GM19468 (cell line): Measurements from ENCODE around the gene MTRFR.
"Not testable (repeated sequence)": the region's sequence is repeated elsewhere in the genome, so short reads cannot be mapped to it uniquely, and the experiment has no call there.

Experiments
- ATAC-seq: cut with Tn5 transposase; IDR thresholded peaks from one replicate; pipeline ENCODE4 v1.9.1; 2021; ENCODE audit warnings: mild to moderate bottlenecking, moderate library complexity, moderate number of reproducible peaks; ENCODE audit not compliant: unreplicated experiment; ENCODE audit errors: extremely low read depth

MTRFR gene

DNA sequence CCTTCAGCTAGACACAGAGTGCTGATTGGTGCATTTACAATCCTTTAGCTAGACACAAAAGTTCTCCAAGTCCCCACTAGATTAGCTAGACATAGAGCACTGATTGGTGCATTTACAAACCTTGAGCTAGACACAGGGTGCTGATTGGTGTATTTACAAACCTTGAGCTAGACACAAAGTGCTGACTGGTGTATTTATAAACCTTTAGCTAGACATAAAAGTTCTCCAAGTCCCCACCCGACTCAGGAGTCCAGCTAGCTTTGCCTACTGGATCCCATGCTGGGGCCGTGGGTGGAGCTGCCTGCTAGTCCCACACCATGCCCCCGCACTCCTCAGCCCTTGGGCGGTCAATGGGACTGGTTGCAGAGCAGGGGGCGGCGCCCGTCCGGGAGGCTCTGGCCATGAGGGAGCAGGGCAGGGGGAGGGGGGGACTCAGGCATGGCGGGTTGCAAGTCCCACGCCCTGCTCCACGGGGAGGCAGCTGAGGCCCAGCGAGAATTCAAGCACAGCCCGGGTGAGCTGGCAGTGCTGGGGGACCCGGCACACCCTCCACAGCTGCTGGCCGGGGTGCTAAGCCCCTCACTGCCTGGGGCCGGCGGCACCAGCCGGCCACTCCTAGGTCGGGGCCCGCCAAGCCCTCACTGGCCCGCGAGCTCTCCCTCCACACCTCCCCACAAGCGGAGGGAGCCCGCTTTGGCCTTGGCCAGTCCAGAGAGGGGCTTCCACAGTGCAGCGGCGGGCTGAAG is 15.9 kb downstream of the MTRFR start:
- ATAC-seq = not testable (repeated sequence)

DNA sequence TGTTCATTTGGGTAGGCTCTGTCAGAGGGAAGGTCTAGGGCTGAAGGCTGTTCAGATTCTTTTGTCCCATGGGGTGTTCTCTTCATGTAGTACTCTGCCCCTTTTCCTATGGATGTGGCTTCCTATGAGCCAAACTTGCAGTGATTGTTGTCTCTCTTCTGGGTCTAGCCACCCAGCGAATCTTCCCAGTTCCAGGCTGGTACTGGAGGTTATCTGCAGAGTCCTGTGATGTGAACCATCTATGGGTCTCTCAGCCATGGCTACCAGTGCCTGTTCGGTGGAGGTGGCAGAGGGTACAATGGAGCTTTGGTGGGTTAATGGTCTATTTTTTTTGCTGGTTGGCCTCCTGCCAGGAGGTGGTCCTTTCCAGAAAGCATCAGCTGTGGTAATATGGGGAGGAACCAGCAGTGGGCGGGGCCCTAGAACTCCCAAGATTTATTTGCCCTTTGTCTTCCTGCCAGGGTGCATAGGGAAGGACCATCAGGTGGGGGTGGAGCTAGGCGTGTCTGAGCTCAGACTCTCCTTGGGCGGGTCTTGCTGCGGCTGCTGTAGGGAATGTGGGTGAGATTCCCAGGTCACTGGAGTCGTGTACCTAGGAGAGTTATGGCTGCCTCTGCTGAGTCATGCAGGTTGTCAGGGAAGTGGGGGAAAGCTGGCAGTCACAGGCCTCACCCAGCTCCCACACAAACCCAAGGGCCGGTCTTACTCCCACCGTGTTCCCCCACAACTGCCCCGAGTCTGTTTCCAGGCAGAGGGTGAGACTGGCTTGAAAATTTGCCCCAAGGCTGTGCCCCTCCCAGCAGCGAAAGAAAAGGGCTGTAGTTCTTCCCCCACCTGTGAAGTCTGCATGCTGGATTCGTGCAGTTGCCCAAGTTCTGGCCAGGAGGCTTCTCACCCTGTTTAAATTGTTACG is 17.5 kb downstream of the MTRFR start:
- no peak for ATAC-seq

DNA sequence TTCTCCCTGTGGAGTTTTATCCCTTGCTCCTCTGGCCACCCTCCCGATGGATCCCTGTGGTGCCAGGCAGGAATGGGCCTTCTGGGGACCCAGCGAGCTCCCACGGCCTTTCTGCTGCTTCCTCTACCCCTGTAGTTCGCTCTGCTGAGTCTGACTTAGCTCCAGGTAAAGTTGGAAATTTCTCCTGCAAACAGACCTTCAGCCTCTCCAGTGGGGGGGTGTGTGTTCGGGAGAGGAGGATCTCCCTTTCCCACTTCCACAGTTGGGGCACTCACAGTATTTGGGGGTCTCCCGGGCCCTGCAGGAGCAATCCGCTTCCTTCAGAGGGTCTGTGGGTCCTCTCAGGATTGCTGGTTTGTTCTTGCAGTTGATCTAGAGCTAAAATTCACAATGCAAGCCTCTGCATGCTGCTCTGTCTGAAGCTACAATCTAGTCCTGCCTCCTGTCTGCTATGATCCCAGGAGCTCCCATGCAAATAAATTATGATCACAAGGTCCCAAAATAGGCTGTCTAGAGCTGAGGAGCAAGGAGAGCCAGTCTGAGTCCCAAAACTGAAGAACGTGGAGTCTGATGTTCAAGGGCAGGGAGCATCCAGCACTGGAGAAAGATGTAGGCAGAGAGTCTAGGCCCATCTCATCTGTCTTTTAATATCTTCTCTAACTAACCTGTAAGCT is 18.3 kb downstream of the MTRFR start:
- no peak for ATAC-seq

DNA sequence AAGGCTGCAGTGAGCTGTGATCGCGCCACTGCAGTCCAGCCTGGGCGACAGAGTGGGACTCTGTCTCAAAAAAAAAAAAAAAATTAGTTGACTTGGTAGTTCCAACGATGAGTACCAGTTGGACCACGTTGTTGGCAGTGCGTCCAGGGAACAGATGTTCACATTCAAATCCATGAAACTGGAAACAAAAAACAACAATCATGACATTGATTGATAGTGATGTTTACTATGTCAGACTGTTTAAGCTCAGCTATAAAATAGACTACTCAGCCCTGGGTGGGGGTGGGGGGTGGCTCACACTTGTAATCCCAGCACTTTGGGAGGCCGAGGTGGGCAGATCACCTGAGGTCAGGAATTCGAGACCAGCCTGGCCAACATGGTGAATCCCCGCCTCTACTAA is 19.1 kb downstream of the MTRFR start:
- ATAC-seq = not testable (repeated sequence)

DNA sequence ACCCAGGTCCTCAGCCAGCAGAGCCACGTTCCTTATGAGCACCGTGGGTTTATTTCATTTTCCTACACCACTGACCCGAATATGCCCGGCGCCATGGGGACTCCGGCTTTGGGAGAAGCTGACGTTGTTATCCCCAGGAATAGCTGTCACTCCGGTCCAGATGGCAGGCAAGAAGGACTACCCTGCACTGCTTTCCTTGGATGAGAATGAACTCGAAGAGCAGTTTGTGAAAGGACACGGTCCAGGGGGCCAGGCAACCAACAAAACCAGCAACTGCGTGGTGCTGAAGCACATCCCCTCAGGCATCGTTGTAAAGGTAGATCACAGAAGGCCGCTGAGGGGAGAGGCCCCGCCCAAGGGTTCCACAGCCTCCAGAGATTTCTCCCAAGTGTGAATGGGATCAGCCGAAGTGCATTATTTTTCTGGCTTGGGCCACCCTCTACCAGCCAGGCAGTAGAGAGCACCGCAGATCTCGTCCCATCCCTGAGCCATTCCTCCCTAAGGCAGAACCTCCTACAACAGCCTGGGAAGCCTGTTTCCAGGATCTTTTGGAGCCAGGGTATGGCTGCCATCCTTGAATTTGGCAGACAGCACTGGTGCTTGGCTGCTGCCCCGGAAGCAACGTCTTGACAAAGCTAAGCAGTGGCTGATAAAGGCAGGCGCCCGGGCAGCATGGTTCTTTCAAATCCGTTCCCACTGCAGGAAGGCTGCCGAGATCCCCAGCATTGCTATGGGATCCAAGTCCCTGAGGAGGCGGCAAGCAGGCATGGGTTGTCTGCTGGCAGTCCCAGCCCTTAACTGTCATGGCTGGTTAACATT is 20.6 kb downstream of the MTRFR start:
- no peak for ATAC-seq

DNA sequence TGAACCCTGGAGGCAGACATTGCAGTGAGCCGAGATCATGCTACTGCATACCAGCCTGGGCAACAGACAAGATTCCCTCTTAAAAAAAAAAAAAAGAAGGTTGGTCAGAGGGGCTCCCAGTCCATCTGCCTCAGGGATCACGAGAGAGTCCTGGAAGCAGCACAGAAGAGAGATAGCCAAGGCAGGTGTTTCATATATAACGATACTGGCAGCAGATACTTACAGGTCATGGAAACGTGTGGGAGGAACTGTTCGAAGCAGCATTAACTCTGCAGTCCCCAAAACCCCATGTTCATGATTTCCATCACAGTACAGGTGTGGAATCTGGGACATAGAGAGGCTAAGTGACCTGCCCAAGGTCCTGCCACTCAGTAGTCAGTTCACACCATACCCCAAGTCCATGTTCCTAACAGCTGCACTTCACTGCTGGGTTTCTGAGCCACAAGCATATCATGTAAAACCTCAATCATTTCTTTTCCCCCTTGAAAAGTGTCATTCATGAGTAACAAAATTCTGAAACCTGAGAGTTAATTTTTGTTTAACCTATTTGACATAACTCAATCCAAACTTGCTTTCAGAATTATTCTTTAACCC is 21.7 kb downstream of the MTRFR start:
- ATAC-seq = no peak

DNA sequence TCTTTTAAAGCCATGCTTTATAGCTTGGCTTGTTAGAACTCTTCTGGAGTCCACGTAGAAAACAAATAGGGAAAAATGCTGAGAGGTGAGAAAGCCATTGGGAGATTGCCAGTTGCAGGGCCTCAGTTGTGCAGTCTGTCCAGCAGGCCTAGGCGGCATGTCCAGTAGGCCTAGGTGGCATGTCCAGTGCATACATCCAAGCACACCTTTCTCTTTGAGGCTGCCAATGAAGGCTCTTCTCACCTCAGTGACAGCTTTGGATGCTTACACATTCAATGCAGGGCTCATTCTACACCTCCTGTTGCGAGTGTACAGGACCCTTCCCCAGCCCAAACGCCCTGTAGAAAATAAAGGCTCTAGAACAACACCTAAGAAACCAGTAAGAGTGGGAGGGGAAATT is 25.4 kb downstream of the MTRFR start:
- no peak for ATAC-seq

DNA sequence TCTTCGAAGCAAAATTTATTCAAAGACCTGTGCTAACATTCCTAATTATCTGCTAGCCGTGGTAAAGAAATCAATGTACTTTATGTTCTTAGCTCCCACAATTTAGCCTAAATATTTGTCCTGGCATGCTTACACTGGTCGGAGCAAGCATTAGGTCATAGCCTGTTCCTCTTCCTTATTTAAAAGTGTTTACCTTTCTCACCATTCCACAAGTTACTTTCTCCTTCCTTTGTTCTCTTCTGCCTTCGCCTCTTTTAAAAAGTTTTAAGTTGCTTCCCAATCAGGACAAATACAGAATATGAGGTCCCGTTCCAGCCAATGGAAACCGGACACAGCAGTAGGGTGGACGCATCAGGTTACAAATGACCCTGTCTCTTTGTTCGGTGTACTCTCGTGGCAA is 26.8 kb downstream of the MTRFR start:
- ATAC-seq = no peak

DNA sequence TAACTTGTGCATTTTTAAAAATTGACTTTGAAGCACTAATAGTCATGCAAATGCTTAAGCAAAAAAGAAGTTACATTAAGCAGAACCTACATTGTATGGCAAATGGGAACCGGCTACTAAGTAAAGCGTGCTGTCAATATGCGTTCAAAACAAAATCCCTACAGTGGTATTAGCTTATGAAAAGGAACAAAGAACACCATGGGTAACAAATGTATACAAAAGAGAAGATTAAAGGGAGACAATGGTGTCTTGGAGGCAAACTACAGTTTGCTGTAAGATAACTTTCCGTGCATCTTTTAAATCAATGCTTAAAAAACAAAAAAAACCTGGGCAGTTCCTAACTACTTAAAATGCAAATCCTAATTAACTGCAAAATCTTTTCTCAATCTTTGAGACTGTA is 28.0 kb downstream of the MTRFR start:
- ATAC-seq = no peak

DNA sequence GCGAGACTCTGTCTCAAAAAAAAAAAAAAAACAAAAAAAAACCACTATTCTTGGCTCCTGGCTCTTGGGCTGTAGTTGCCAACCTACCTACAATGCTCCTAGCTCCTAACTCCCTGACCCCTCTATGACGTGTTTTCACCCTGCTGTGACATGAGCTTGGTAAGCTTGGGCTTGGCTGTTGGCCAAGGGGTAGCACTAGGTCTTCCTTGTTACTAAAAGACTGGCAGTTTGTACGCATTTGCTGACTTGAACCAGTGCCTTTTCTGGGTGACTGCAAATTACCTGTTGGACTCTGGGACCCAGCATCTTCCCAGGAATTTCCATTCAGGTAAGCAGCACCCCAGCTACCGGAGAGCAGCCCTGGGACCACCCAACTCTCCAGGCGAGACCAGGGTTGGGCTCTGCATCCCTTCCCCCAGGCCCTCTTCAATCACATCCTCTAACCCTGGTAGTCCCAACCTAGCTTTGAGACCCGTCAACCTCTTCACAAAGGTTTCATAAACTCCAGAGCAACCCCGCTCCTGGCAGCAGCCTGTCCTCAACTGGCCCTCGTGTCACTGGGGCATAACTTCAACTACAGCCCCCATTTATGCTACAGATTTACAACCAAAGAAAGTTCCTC is 30.1 kb downstream of the MTRFR start:
- no peak for ATAC-seq

DNA sequence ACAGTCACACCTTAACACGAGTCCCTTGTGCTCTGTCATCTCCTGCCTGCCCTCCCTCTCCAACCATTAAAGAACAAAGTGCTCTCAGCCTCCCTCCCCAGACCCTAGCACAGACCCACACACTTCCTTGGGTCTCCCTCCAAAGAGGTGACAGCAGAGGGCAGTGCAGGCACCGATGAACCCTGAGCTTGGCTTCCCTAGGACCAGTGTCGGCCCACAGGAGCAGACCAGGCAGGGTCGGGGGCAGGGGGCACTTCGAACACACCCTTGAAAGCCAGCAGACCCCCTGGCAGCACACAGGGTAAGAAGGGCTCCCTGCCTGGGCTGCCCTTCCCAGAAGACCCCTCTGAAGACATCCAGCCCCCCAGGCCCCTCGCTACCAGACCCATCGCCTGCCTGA is 31.4 kb downstream of the MTRFR start:
- ATAC-seq = no peak

DNA sequence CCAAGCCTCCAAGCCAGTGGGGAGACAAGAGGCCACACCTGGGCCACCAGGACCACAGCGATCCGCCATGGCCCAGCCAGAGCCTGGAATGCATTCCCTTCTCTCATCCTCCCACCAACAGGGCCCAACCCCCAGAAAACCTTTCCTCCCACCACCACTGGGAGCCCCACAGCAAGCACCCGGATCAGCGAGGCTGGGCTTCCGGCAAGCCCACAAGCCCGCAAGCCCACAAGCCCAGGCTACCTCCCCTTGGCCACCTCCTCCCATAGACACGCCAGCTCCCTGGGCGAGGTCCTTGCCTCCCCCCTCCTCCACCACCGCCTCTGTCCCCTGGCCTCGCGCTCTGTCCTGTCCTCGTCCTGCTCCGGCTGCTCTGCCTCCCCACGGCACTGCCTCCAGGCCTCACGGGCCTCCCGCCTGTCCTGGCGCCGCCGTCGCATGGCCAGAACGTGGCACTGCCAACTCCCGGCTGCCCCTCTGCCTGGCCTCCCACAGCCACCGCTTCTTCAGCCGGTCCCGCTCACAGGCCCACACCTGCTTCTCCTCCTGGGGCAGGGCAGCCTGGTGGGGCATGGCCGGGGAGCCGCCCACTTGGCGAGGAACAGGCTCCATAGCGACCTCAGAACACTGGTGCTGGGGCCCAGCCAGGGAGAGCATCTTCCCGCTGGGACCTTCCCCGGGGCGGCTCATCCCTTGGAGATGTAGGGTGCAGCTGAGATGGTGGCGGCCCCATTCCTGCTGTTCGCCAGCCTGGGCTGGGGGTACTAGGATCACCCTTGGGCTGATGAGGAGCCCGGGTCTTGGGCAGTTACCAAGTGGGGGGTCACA is 32.8 kb downstream of the MTRFR start:
- no peak for ATAC-seq

DNA sequence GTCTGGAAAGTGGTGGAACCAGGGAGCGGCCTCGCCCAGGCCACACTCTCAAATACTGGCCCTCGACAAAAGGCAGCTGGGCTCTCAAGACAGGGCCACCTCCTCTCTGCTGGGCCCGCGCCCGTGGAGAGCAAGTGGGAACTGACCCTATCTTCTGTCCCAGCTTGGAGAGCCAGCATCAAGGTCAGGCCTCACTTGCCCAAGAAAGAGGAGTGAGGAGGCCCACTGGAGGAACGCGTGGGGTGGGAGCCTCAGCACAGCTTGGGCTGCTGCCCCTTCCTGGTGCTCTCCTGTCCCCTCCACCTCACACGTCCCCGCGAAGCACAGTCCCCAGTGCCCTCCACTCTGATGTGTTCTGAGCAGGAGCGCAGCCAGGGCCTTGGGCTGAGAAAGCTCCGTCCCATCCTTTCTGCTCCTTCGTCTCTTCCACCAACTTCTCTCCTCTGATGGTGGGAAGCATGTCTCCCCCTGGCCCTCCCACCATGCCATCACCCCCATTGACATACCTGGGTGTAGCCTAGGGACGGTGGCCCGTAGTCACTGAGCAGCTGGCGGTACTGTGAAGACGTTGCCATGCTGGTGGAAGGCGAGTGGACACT is 33.5 kb downstream of the MTRFR start:
- no peak for ATAC-seq

DNA sequence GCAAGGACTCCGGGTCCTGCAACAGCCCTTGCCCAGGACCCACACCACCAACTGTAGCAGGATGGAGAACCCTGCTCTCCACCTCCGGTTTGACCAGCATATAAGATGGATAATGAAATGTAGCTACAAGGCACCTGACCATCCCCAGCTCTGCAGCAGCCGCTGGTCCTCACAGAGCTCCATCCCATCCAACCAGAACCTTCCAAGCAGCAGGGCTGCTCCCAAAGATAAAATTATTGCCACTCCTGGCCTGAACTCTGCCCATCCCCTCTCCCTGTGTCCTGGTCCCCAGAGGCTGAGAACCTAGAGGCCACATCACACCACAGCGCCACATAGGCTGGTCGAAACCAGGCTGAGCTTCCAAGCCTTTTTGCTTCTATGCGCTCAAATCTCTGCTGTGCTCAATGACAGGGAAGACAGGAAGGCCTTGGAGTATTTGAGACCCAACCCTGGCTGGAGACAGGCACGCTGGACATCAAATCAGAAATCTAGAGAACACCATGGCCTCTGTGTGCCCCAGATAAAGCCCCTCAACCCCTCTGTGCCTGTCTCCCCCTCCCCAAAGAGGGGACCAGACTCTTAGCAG is 34.2 kb downstream of the MTRFR start:
- ATAC-seq = no peak

DNA sequence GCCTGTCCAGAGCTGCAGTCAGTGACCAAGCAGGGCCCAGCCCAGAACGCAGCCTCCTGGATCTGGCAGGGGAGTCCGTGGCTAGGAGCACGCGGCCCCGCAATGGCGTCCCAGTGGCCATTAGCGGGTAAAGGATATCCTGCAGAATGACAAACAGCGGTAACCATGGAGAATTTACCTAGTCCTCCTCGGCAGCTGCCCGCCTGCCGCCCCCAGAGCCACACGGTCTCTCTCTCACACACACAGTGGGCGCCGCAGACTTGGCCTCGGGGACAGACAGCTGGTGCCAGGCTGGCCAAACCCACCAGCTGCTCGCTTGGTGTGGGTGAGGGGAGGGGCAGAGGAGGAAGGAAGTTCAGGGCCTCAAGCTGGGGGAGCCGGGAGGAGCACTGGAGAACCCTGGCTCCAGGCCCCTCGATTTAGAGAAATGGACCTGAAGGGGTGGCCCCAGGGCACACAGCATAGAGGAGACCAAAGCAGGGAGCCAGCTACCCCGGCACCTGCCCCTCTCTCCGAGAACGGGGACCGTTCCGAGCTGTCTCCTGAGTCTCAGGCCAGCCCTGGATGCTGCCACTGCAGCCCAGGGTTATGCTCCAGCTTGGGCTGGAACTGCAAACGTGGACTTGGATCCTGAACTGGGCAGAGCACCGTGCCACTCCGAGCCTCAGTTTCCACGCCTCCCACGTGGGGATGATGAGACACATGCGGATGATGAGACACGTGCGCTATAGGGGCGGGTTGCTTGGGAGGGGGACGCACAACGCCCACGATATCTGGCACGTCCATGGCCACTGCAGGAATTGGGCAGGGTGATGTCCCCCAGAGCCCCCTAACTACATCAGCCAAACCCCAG is 35.0 kb downstream of the MTRFR start:
- ATAC-seq = no peak

DNA sequence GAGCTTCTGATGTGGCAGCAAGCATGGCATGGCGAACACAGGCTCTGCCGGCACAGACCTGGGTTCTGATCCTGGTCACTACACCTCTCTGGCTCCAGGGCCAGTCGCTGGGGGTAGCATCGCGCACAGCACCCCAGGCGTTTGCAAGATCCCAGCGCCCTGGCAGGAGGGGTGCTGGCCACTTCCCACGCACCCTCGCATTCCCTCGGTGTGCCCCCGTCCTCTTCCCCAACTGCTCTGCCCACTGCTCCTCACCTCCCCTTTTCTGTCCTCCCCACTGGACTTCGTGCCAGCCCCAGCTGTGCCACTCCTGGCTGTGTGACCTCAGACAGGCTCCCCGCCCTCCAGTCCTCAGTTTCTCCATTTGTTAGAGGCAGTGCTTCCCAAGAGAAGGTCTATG is 35.6 kb downstream of the MTRFR start:
- ATAC-seq = no peak

DNA sequence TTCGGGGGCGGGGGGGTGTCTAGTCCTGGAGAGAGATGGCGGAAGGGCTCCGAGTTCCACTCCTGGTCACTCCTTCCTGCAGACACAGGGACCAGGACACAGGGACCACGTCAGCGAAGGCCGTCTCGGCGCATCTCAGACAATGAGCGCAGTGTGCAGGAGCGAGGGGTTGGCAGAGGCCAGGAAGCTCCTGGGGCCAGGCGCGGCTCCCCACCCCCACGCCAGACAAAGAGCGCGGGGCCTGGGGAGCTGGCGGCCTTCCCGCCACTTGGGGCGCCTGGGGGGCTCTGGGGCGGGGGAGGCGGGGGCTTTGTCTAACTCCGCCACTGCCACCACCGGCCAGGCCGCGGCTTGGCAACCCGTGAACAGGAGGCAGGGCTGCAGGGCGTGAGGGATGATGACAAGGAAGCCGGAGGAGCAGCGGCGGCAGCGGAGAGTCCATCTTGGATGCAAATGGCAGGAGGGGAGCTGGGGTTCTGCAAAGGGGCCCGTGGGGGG is 36.2 kb downstream of the MTRFR start:
- no peak for ATAC-seq
